SIG-M5 treated with dmso at 0.1 percent for 504 hours (cell line): ENCODE data around the gene ATP9A.
"Not testable (repeated sequence)": the region's sequence is repeated elsewhere in the genome, so short reads cannot be mapped to it uniquely, and the experiment has no call there.

Source experiments
- DNase-seq: peaks from one replicate; lab custom pipeline; 2025; ENCODE audit not compliant: unreplicated experiment; lab: John Stamatoyannopoulos, UW

The ATP9A gene

DNA sequence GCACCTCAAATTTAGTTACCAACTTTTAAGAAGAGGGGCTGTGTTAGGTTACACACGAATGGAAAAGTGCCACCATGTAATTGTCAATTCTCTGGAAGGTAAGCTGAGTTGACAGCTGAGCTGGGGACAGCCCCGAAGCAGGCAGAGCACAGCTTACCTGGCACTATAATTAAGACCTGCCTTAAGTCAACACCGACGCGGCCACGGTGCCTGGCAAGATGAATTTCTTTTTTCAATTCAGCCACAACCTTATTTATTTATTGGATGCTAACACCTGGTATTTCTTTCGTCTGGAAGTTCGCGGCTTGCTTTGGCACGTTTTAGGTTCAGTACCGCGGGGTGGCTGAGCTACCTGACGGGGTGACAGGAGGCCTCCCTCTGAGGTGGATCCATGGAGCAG, 185.1 kb downstream of the ATP9A start:
- DNase-seq, result no peak

DNA sequence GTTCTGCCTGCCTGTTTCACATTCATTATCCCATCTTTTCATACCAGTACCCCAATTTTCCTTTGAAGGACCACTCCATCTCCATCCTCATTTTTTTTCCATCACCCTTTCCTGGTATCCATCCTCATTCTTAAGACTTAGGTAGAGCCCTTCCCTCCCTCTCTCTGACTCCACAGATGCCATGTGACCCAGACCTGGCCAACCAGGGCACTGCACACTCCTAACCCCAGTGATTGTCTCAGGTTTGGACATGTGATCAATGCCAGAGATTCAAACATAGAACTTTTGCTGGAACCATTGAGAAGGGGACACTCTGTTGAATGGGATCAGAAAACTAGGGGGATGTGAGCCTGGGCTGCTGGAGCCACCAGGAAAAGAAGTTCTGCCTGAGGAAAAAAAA, 186.6 kb downstream of the ATP9A start:
- no peak for DNase-seq

DNA sequence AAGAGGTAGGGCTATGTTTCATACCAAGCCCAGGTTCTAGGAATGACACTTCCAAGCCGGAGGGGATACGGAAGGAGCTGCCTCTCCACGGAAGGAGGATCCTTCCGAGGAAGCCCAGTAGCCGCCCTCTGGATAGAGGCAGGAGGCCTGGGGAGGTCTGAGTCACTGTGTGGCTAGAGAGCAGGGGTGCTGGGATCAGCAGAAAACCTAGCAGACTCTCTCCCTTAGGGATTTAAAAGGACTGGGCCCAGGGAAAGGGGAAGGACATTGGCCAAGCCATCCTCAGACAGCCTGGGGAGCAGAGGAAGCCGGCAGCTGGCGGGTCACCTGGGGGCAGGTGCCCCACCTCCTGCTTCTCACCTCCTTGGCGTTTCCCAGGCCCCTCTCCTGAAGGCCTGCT, 189.1 kb downstream of the ATP9A start:
- DNase-seq, result no peak

DNA sequence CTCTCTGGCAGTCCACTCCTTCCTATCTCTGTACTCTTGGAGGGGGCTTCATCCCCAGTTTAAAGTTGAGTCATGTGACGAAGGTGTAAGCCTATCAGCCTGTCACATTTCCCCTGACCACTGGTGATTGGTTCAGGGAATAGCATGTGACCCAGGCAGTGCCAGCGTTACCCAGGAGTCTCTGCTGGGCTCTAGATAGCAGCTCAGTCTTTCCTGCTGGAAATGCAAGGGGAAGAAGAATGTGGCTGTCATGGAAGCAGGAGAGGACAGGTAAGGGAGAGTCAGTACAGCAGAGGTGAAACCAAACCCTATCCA, 190.1 kb downstream of the ATP9A start:
- DNase-seq, result no peak

DNA sequence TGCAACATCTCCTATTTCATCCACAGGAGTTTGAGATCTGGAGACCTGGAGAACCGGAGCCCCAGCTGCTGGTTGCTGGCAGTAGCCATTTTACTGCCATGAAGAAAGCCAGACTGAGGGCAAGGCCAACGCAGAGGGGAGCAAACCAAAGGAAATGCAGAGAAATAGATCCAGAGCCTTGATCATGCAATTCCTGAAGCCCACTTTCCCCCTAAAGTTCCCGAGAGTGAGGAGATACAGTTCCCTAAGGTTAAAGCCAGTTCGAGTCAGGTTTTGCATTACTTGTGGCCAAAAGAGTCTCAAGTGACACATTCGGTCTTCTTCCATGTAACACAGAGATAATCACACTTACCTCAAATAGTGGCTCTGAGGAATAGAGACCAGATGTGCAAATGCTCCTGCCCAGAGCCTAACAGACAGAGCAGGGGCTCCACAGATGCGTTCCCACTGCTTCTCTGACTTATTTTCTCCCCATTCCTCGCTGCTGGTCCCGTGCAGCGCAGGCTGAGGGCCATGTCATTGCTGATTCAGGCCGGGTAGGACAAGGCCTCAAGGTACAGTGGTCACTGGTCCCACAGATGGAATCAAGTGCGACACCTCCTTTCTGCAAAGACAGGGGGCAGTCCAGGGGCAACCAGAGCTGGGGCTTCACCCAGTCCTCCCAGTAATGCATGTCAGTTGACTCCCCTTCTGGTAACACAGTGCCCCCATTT, 190.6 kb downstream of the ATP9A start:
- no peak for DNase-seq

DNA sequence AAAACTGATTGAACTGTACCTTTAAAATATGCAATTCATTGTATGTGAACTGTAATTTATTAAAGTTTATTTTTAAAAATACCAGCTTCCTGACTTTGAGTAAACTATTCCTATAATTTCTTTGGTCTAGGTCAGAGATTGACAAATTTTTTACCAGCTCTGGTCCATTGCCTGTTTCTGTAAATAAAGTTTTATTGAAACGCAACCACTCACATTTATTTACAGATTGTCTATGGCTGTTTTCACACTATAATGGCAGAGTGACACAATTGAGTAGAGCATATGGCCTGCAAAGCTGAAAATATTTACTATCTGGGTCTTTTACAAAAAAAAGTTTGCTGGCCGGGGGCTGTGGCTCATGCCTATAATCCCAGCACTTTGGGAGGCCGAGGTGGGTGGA, 192.7 kb downstream of the ATP9A start:
- DNase-seq, result no peak

DNA sequence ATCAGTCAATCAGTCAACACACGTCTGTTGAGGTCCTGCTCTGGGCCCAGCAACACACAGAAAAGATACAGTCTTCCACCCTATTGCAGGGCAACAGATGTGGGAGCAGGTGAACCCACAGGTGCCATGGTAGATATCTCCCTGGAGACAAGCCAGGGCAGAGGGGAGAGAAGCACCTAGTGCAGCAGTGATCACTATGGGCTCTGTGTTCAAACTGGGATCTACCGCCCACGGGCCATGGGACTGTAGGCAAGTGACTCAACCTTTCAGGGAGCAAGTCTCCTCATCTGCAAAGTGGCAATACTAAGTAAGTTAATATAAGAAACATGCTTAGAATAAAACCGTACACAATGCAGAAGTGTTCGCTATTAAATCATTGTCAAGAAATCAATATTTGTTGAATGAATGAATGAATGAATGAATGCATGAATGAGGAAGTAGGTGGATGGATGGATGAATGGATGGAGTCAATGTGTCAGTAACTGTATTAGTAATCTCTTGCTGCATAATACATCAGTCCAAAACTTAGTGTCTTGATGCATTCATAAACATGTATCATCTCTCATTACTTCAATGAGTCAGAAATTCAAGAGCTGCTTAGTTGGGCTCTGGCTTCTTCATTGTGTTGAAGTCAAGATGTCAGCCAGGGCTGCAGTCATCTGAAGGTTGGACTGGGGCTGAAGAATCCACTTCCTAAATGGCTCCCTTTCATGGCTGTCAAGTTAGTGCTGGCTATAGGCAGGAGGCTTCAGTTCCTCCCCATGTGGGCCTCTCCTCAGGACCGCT, 193.7 kb downstream of the ATP9A start:
- DNase-seq, result no peak

DNA sequence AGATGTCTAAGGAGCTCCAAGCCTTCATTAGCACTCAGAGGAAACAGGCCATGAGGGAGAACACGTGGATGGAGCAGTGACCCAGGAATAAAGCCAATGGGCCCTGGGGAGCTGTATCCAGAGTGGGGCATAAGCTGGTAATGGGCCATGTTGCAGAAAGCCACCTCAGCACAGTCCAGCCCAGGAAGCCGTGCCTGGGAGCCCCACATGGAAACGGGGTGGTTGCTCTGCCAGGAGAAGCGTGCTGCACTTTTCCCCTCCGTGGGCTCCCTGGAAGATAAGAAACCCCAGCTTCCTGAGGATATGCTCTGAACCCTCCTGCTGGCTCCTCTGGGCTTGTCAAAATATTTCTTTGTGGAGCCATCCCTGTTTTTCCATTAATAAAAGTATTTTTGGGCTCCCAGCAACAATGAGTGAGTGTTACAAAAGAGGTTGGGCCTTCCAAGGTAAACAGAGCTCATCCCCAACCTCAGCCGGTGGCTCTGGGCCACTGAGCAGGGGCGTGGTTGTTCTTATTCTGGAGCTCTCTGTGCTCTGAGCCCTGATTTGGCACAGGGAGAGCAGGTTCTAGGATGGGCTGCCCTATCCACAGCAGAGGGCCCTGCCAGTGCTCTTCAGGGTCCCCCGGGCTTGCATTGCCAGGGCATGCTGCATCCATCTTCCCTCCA, 194.5 kb downstream of the ATP9A start:
- DNase-seq, result no peak

DNA sequence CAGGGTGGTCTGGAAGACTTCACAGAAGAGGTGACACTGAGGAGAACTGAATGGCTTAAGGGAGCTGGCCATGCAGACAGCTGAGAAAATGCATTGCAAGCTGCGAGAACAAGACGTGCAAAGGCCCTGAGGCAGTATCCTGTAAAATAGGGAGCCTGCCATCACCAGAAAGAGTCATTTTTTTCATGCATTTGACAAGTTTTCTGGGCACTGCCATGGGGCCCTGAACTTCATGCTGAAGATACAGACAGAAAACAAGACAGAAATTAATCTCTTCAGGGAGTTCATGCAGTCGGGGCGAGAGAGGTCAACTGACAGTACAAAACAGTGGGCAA, 196.8 kb downstream of the ATP9A start:
- DNase-seq, result no peak

DNA sequence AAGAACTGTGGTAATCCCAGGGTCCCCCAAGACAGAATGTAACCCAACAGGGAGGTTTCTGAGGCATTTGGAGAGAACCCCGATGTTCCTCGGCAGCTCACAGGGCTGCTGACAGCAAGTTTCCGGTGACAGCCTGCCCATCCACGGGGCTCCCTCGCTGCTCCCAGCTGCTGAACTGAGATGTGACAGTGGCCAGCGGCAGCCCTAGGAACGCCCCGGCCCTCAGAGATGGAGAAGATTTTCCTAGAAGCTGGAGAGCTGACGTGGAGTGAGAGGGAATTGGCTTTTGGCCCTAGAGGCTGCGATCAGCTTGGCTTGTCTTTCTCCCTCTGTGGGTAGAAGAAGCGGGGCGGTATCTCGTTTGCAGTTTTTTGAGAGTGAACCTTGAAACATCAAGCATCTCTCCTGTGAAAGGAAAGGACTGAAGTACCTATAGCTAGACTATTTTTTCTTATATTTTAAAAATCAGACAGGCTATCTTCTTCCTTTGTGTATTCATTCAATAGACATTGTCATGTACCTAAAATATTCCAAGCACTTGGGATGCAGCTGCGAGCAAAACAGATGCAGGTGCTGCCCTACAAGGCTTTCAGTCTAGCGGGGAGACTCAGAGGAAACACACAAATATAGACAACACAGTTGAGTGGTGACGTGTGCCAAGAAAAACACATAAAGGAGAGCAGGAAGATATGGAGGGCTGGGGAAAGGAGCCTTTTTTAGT, 197.3 kb downstream of the ATP9A start:
- DNase-seq, result no peak

DNA sequence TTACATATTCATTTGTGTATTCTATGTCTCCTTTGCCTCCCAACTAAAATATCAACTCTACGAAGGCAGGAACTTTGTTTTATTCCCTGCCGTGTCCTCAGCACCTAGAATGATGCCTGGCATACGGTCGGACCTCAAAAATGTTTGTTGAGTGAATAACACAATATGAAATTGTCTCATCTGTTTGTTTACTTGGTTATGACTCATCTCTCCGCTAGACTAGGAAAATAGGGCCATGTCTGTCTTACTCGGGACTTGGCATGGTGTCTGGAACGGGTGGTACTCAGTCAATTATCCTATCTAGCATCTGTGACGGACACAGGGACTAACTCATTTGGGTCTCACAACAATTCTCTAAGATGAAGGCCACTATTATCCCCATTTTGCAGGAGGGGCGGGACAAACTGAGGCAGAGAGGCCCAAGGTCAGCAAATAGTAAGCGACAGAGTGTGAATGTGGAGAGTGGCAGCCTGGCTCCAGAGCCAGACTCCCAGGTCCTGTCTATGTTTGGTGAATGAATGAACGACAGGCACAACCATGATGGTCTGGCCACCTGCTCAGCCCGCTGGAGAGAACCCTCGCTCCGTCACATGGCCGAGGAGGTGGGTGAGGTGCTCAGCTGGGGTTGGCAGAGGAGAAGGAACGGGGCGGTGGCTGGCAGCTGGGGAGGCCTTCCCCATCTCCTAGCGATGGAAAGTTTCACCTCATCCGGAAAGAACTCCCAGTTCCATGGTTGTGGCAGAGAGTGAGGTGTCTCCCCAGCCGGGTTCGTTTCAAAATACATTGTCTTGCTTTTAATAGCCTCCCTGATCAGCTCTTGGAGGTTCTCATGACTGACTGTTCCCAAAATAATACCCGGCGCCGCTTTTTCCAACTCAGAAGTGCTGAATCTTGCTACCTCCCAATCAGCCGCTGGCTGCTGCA, 198.1 kb downstream of the ATP9A start:
- DNase-seq, result no peak

DNA sequence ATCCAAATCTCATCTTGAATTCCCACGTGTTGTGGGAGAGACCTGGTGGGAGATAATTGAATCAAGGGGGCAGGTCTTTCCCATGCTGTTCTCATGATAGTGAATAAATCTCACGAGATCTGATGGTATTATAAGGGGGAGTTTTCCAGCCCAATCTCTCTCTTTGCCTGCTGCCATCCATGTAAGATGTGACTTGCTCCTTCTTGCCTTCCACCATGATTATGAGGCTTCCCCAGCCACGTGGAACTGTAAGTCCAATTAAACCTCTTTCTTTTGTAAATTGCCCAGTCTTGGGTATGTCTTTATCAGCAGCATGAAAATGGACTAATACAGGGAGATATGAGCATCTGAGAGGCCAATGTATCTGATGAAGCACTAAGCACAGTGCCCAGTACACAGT, 199.7 kb downstream of the ATP9A start:
- not testable (repeated sequence) for DNase-seq

DNA sequence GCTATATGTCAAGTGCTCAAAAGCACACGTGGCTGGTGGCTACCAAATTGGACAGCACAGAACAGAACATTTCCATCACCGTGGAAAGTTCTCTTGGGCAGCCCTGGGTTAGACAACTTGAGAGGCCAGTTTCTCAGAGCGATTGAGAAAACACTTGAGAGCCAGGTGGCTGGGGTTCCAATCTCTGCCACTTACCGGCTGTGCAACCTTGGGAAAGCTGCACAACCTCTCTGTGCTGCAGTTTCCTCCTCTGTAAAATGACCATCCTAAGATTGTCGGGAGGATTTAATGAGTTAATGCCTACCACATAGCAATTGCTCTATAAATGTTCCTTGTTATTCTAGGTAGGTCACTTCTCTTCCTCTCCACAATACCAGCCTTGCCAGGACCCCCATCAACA, 200.6 kb downstream of the ATP9A start:
- no peak for DNase-seq

DNA sequence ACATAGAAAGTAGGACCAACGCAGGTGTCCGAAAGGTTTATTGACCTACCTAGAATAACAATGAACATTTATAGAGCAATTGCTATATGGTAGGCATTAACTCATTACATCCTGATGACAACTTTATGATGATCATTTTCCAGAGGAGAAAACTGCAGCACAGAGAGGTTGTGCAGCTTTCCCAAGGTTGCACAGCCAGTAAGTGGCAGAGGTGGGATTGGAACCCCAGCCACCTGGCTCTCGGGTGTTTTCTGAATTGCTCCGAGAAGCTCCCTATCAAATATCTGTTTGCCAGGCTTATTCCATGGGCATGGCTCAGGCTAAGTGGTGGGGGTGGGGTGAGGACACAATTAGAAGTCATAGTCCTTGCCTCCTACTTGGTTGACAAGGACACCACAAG, 201.6 kb downstream of the ATP9A start:
- DNase-seq, result no peak

DNA sequence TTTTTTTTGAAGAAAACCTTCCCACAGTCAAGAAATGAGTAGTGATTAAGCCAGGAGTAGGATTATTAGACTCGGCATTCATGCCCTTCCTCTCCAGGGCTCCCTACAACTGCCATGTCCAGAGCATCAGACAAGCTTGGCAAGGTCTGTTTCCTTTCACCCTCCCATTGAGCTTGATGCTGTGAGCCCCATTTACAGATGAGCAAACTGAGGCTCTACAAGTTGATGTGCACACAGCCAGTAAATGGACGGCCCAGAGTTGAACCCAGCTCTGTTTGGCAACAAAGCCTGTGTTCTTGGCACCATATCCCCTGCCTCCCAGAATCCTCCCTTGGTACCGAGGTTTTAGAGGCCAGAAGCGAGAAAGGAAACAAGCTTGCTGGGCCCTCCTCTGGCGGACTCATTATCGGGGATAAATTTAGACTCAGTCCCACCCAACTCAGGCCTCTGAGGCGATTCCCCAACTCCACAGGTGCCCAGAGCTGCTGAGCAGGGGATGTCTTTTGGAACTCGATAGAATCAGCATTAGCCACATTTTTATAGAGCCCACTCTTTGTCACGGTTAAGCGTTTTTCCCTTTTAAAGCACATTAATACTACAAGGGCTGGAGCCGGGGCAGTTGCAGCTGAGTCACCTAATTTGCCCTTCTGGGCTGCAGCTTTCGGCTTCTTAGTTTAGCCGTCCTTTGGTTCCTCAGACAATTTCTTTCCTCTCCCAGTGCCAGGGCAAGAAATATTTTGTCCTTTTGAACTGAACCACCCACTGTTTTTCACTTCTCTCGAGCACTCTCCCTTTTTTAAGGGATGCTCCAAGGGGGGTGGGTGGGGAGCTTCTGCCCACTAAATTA, 202.7 kb downstream of the ATP9A start:
- DNase-seq, result no peak

DNA sequence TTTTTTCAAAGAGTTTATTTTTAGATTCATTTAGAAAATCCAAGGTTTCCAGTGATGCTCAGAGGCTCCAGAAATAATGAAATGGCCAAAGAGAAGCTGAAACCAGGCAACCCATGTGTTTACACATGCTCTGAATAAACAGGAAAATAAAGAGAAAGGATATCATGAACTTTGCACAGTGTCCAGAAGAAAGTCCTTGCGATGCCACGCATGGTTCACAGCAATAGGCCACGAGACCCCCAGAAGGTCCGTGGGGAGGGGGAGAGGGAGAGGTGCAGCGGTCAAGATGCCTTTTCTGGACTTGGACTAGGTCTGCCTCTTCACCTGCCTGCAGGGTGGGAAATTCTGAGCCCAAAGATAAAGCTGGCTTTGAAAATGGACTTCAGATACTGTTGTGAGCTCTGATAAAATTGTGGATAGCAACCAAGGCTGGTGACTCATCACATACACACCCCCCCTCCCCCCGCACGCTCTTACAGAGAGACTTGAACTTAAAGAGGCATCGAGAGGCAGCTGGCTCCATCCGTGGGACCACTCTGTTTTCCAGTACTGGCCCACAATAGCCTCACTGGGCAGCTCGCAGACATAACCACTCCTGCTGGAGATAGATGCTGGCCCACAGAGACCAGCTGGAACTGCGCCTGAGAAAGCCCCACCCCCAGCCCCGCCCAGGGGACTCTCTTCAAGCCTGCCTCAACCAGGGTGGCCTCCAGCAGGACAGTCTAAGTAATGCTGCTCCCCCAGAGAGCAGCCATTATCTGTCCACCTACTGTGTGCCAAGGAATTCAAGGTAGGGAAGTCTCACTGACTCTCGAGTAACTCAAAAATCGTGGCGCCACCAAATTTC, 204.5 kb downstream of the ATP9A start:
- DNase-seq, result no peak

DNA sequence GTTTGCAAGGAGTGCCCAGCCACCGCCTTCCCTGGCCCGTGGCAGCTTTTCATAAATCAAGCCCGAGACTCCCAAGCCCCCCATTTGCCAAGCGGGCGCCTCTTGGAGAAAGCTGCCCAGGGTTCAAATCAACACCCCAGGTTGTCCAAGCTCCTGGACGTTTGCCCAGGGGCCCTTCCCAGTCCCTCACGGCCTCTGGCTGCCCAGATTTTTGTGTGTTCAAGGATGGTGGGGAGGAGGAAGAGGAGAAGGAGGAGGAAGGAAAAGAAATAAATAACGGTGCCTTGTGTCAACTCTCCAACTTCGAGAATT, 205.1 kb downstream of the ATP9A start:
- DNase-seq, result no peak

DNA sequence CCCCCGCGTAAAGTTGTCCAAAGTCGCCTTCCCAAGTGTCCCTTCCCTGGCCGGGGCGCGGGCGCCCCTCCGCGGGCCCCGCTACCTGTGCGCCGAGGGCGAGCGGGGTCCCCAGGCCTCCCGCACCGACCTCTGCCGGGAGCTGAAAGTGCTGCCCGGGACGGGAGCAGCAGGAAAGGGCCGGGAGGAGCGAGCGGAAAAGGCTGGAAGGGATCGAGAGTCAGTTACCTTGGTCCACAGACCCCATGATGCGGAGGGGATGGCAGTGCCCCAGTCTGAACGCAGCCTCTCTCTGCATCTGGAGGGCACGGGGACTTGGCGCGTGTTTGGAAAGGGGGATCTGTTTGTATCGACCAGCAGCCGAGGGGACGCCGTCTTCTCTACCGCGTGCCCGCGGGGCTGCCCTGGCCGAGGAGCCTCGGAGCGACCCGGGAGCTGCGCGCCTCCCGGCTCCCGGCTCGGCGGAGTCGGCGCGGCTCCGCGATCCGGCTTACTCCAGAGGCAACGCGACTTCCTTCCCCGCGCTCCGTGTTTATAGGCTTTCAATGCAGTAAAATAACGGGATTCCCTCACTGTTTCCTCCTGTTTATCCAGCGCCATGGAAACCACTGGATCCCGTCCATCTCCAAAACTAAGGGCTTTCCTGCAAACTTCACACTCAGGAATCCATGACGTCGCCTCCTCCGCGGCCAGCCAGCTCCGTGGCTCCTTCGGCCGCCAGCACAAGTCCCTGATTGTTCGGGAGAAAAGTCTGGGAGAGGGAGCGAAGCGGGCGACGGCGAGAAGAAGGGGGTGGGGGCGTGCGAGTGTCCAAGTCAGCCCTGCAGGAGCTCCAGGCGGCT, 205.6 kb downstream of the ATP9A start:
- DNase-seq, result peak; percentile 31
